ENCODE results near the gene HTR4. TPM values are rescaled to one million over a fixed set of nuclear protein-coding genes. Genes with fewer than 3 reads are reported as not detected.

The HTR4 gene
- total RNA-seq, 1 experiment from 2014 or later = not detected

DNA sequence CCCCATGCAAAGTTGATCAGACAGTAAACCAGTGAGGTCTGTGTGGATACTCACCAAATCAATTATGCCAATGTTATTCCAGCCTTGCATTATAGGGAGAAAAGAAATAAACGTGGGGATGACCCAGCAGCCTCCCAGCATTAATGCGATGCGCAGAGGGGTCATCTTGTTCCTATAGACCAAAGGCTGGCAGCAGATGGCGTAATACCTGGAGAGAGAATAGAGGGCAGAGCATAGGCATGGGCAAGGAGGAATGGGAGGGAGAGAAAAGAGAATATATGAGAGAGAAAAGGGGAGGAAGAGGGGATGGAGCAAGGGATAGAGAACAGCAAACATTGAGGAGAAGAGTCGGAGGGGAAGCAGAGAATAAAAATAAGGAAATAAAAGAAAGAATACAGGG lies 131.2 kb downstream of the HTR4 start:
- Mint-ChIP-seq H3K4me3 (no peak overlapping the region), H3K36me3 (ENCODE audit: insufficient read depth in 1 of 3, low read depth in 3 of 3) (no peaks in the 10 kb centered on the region; a peak in 1 of 7 replicates), H3K27ac (no peak overlapping the region), H3K4me1 (peaks cover 0 to 4% of the 10 kb centered on the region in 2 experiments; a peak in 1 of 4 replicates), H3K27me3 (ENCODE audit: low read depth) (peaks cover 4% of the 10 kb centered on the region), H3K9me3 (no peaks in the 10 kb centered on the region)
- H3K23me2 ChIP-seq (ENCODE audit: insufficient read length, low read depth, low read length, poor library complexity, severe bottlenecking) = no peaks in the 10 kb centered on the region
- TF ChIP-seq, protein P1, sequence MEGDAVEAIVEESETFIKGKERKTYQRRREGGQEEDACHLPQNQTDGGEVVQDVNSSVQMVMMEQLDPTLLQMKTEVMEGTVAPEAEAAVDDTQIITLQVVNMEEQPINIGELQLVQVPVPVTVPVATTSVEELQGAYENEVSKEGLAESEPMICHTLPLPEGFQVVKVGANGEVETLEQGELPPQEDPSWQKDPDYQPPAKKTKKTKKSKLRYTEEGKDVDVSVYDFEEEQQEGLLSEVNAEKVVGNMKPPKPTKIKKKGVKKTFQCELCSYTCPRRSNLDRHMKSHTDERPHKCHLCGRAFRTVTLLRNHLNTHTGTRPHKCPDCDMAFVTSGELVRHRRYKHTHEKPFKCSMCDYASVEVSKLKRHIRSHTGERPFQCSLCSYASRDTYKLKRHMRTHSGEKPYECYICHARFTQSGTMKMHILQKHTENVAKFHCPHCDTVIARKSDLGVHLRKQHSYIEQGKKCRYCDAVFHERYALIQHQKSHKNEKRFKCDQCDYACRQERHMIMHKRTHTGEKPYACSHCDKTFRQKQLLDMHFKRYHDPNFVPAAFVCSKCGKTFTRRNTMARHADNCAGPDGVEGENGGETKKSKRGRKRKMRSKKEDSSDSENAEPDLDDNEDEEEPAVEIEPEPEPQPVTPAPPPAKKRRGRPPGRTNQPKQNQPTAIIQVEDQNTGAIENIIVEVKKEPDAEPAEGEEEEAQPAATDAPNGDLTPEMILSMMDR (conservative IDR thresholded peaks at IDR 0.05) = peak; percentile 52; the same call in 2 of the 3 replicates
- no peaks in the 10 kb centered on the region for H3K79me1 ChIP-seq (ENCODE audit: insufficient read depth, low read depth, low read length, poor library complexity, severe bottlenecking)
- H4K91ac ChIP-seq (ENCODE audit: insufficient read length, low read depth, low read length) = no peak overlapping the region
- no peak overlapping the region for H2BK12ac ChIP-seq (ENCODE audit: insufficient read length, low read depth, low read length)
- no peak overlapping the region for H4K5ac ChIP-seq (ENCODE audit: insufficient read length, low read depth, low read length)
- no peaks in the 10 kb centered on the region for H4K20me1 ChIP-seq (ENCODE audit: control insufficient read depth, insufficient read depth, insufficient read length)
- H3K9ac ChIP-seq (ENCODE audit: extremely low read depth, insufficient read length, low read length) = no peak overlapping the region
- no peak overlapping the region for H2AK5ac ChIP-seq (ENCODE audit: insufficient read length, low read length)
- no peaks in the 10 kb centered on the region for H3K79me2 ChIP-seq (ENCODE audit: insufficient read depth, low read length)
- H3K9me3 ChIP-seq (ENCODE audit: control insufficient read depth, low read depth, low read length) = no peaks in the 10 kb centered on the region
- H3K27ac ChIP-seq (ENCODE audit: insufficient read length, low read depth, low read length) = no peak overlapping the region
- H3K18ac ChIP-seq (ENCODE audit: insufficient read length, low read depth, low read length) = no peak overlapping the region
- H4K8ac ChIP-seq (replicated peaks; ENCODE audit: insufficient read length, low read depth, low read length) = no peak overlapping the region
- no peak overlapping the region for H3K4ac ChIP-seq (ENCODE audit: low read depth, low read length)
- H3K27me3 ChIP-seq (ENCODE audit: insufficient read depth, low read length) = no peaks in the 10 kb centered on the region
- H3K23ac ChIP-seq (ENCODE audit: insufficient read length, low read depth, low read length) = no peak overlapping the region
- H2BK120ac ChIP-seq (ENCODE audit: low read depth, low read length, poor library complexity, severe bottlenecking) = no peak overlapping the region
- no peak overlapping the region for H2BK5ac ChIP-seq (ENCODE audit: insufficient read length, low read length)
- H2BK15ac ChIP-seq (ENCODE audit: low read depth, low read length) = no peak overlapping the region
- no peaks in the 10 kb centered on the region for H3K4me1 ChIP-seq (ENCODE audit: insufficient read depth, low read length)
- no peak overlapping the region for H2AFZ ChIP-seq (ENCODE audit: low read length)
- no peak overlapping the region for H3K56ac ChIP-seq (ENCODE audit: insufficient read length, low read depth, low read length)
- no CpG with 5 or more reads among the region's 5 CpGs for WGBS (ENCODE audit: extremely low coverage, insufficient read length, low lambda C conversion rate)
- H2BK20ac ChIP-seq (ENCODE audit: low read depth, low read length, poor library complexity, severe bottlenecking) = peak overlapping the region; percentile 26
- DNase-seq = no peak
- H3K14ac ChIP-seq (ENCODE audit: insufficient read depth, low read length) = no peak overlapping the region
- H3T11ph ChIP-seq (ENCODE audit: low read length) = no peak overlapping the region
- H3K4me2 ChIP-seq (ENCODE audit: insufficient read depth, insufficient read length, low read length) = no peak overlapping the region
